SK-N-MC (cell line): Measurements from ENCODE around the gene BTNL3.

ENCODE experiments used
- EZH2 ChIP-seq: fragments of 200-600 bp; sonication (generic); IDR thresholded peaks from one replicate; pipeline ENCODE4 v1.6.1; 2017; ENCODE audit warnings: antibody characterized with exemption
- FOXP2 ChIP-seq: optimal IDR thresholded peaks from 2 replicates; pipeline ENCODE3; 2011; ENCODE audit warnings: mild to moderate bottlenecking, moderate library complexity; ENCODE audit not compliant: insufficient read depth; ENCODE audit errors: extremely low read length, control extremely low read depth
- POLR2AphosphoS5 ChIP-seq: IDR thresholded peaks from 2 replicates; pipeline ENCODE4 v1.6.1; 2012; ENCODE audit warnings: mild to moderate bottlenecking, low read depth, low read length, borderline replicate concordance

GRCh38 chr5:180960209-180960608 lies 28.4 kb upstream of the BTNL3 start:
- TF ChIP-seq EZH2, result no peak
- no peak for TF ChIP-seq POLR2AphosphoS5
- TF ChIP-seq FOXP2, result no peak
